ENCODE results near the gene AGAP6.
"Not testable (repeated sequence)": the region's sequence is repeated elsewhere in the genome, so short reads cannot be mapped to it uniquely, and the experiment has no call there.

Gene AGAP6

GRCh38 chr10:50025627-50026026 is 37.4 kb downstream of the AGAP6 start:
- no peak for DNase-seq (ENCODE audit: low spot score)

GRCh38 chr10:50027195-50027594 is 39.0 kb downstream of the AGAP6 start:
- DNase-seq (ENCODE audit: low spot score): no peak

- no peak for DNase-seq (ENCODE audit: low spot score)
Measured at GRCh38 chr10:50033481-50033880, 45.3 kb downstream of the AGAP6 start.

GRCh38 chr10:50035337-50035736 is 47.1 kb downstream of the AGAP6 start:
- not testable (repeated sequence) for DNase-seq (ENCODE audit: low spot score)

- peak; percentile 7 for DNase-seq (ENCODE audit: low spot score)
Measured at GRCh38 chr10:50044941-50045664, 56.9 kb downstream of the AGAP6 start.

GRCh38 chr10:50046457-50046856 is 58.3 kb downstream of the AGAP6 start:
- DNase-seq (ENCODE audit: low spot score): not testable (repeated sequence)

- not testable (repeated sequence) for DNase-seq (ENCODE audit: low spot score)
Measured at GRCh38 chr10:50047594-50047993, 59.4 kb downstream of the AGAP6 start.

- DNase-seq (ENCODE audit: low spot score): peak; percentile 47
Measured at GRCh38 chr10:50051995-50052660, 63.9 kb downstream of the AGAP6 start.

GRCh38 chr10:50052778-50053376 is 64.7 kb downstream of the AGAP6 start:
- not testable (repeated sequence) for DNase-seq (ENCODE audit: low spot score)

- DNase-seq (ENCODE audit: low spot score): not testable (repeated sequence)
Measured at GRCh38 chr10:50055494-50056292, 67.5 kb downstream of the AGAP6 start.

- DNase-seq (ENCODE audit: low spot score): not testable (repeated sequence)
Measured at GRCh38 chr10:50056654-50057053, 68.4 kb downstream of the AGAP6 start.

GRCh38 chr10:50058727-50059126 is 70.5 kb downstream of the AGAP6 start:
- not testable (repeated sequence) for DNase-seq (ENCODE audit: low spot score)

- DNase-seq (ENCODE audit: low spot score): not testable (repeated sequence)
Measured at GRCh38 chr10:50059946-50060345, 71.7 kb downstream of the AGAP6 start.

Data from kidney tubule cell (primary cell).